HG03025 (cell line): ENCODE data around the gene LARP1B.
"Not testable (repeated sequence)": the region's sequence is repeated elsewhere in the genome, so short reads cannot be mapped to it uniquely, and the experiment has no call there.

Source experiments
- ATAC-seq: cut with Tn5 transposase; IDR thresholded peaks from one replicate; pipeline ENCODE4 v1.9.1; 2021; ENCODE audit warnings: mild to moderate bottlenecking, moderate library complexity; ENCODE audit not compliant: unreplicated experiment, low FRiP score

Gene LARP1B

DNA sequence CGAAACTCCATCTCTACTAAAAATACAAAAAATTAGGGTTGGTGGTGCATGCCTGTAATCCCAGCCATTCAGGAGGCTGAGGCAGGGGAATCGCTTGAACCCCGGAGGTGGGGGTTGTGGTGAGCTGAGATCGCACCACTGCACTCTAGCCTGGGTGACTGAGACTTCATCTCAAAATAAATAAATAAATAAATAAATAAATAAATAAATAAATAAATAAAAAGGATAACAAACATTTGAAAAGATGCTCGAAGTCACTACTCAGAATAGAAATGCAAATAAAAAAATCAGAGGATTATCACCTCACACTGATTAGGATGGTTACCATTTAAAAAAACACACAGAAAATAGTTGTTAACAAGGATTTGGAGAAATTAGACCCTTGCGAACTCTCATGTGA lies 73.8 kb downstream of the LARP1B start:
- no peak for ATAC-seq

DNA sequence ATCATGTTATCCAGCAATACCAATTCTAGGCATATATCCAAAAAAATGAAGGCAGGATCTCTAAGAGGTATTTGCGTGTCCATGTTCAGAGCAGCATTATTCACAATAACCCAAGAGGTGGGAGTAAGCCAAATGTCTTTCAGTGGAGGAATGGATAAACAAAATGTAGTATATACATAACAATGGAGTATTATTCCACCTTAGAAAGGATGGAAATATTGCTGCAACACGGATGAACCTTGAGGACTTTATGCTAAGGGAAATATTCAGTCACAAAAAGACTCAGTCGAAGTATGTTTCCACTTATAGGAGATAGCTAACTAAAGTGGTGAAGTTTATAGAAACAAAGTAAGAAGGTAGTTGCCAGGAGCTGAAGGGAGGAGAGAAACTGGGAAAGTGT lies 74.3 kb downstream of the LARP1B start:
- no peak for ATAC-seq

DNA sequence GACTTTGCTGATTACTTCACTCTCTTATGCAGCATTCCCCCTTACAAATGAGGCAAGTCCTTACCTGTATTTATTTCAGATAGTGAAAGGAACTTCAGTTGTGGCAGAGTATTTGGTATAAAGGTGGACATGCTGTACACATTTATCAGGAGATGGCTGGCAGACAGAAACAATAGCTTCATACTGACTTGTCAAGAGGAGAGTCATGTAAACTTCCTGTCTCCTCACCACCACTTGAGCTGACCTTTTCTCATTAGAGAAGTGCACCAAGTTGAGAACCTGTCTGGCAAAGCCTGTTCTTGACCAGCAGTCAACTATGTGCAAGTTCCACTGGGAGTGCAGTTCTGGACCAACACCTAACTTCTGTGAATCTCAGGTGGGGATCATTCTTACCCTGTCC lies 80.8 kb downstream of the LARP1B start:
- no peak for ATAC-seq

DNA sequence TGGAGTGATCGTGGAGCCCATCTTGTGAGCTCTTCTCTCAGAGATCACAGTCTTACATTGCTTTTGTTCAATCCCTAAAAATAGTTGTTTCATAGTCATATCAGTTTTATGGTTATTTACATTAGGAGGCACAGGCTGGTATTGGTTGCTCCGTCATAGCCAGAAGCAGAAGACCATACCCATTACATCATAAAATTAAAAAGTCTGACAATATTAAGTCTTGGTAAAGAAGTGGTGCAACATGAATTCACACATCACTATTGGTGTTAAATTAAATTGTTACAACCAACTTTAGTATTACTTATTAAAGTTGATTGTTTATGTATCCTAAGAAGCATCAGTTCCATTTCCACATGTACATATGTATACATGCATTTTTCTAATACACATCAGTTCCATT lies 84.6 kb downstream of the LARP1B start:
- no peak for ATAC-seq

DNA sequence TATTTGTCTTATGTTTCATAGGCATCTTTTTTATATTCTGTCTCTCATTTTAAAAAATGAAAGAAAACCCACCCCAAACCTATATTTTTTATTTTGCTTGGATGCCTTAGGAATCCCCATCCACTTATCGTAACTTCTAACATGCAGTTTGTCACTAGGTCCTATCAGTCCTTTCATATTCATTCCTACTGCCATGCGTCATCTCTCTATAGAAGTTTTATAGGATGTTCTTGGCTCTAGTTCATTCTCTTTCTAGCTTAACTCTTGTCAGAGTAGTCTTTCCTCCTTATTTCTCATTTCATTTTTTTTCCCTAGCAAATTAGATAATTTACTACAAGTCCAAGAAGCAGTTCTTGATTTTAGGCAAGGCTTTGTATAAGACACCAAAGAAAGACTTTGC lies 92.7 kb downstream of the LARP1B start:
- no peak for ATAC-seq

DNA sequence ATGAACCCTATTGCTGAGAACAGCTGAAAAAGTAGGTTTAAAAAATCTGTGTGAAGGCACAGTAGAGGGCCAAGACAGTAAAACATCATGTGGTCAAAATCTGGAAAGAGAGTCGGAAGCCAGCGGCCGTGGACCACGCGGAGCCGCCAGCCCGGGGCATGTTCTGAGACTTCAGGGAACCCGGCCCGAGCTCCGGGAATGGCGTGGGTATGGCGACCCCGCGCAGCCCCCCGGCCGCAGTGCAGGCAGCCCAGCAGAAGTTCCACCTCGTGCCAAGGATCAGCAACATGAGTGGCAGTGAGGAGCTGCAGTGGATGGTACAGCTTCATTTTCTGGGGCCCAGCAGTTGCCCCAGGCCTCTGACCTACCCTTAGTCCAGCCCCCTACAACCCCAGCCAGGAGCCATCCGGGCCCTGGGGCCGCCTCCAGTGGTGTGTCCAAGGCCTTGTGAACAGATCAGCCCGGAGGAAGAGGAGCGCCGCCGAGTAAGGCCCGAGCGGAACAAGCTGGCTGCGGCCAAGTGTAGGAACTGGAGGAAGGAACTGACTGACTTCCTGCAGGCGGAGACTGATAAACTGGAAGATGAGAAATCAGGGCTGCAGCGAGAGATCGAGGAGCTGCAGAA lies 94.2 kb downstream of the LARP1B start:
- no peak for ATAC-seq

DNA sequence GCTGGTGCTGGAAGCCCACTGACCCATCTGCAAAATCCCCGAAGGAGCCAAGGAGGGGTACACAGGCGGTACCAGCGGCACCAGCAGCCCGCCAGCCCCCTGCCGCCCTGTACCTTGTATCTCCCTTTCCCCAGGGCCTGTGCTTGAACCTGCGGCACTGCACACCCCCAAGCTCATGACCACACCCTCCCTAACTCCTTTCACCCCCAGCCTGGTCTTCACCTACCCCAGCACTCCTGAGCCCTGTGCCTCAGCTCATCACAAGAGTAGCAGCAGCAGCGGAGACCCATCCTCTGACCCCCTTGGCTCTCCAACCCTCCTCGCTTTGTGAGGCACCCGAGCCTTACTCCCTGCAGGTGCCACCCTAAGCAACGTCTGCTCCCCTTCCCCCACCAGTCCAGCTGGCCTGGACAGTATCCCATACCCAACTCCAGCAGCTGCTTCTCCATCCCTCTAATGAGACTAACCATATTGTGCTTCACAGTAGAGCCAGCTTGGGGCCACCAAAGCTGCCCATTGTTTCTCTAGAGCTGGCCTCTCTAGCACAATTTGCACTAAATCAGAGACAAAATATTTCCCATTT lies 94.9 kb downstream of the LARP1B start:
- ATAC-seq, result no peak

DNA sequence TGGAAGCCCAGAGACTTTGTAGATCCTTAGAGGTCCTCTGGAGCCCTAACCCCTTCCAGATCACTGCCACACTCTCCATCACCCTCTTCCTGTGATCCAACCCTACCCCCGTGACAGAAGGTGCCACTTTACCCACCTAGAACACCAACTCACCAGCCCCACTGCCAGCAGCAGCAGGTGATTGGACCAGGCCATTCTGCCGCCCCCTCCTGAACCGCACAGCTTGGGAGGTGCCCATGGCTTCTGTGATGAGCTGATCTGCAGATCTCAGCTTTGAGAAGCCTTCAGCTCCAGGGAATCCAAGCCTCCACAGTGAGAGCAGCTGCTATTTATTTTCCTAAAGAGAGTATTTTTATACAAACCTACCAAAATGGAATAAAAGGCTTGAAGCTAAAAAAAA lies 95.4 kb downstream of the LARP1B start:
- ATAC-seq, result not testable (repeated sequence)

DNA sequence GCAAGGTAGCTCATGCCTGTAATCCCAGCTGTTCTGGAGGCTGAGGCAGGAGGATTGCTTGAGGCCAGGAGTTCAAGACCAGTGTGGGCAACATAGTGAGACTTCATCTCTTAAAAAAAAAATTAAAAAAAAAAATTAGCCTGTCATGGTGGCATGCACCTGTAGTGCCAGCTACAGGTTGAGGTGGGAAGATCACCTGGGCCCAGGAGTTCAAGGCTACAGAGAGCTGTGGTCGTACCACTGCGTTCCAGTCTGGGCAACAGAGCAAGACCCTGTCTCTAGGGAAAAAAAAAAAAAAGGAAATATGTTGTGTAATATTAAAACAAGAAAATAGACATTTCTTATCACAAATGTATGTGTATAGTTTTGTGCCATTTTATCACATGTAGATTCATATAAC lies 97.8 kb downstream of the LARP1B start:
- ATAC-seq, result no peak

DNA sequence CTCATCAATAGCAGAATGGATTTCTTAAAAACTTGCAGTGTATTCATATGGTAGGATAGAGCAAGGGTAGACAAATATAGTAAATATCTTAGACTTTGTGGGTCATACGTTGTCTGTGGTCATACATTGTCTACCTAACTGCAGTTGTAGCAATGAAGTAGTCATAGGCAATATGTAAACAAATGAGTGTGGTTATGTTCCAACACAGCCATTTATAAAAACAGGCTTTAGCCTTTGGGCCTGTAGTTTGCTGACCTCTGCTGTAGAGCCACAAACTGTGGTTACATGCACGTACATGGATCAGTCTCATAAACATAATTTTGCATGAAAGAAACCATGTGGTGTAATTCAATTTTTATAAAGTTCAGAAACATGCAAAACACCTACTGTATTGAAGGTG lies 98.9 kb downstream of the LARP1B start:
- no peak for ATAC-seq

DNA sequence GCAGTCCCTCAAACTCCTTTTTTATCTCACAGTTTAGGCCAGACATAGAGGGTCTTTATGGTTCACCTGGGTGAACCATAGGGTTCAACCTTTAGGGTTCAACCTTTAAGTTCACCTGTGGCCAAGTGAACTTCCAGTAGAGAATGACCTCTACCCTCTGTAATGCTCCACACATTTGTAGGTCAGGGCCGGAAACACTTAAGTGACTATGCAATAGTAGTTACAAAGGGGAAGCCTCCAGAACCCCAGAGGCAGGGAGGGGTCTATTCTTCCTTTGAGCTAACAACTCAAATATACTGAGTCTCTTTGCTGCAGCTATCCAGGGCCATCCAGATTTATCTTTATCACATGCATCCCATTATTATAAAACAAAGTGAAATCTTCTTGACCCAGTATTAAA lies 100.0 kb downstream of the LARP1B start:
- ATAC-seq, result no peak

DNA sequence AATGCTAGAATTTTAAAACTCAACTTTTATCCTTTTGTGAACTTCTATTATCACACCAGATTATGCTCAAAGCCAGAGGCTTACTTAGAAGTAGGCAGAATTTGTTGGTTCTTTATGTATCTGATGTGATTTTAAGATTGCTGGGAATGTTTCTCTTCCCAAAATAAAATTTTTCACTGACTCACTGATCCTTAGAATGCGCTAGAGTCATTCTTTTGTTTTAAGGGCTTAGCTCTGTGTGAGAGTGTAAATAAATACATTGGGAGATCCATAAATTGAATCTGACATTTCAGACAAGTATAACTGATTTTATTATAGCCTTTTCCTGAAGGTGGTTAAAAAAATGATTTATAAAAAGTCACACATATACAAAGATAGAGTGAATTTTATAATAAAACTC lies 101.3 kb downstream of the LARP1B start:
- no peak for ATAC-seq

DNA sequence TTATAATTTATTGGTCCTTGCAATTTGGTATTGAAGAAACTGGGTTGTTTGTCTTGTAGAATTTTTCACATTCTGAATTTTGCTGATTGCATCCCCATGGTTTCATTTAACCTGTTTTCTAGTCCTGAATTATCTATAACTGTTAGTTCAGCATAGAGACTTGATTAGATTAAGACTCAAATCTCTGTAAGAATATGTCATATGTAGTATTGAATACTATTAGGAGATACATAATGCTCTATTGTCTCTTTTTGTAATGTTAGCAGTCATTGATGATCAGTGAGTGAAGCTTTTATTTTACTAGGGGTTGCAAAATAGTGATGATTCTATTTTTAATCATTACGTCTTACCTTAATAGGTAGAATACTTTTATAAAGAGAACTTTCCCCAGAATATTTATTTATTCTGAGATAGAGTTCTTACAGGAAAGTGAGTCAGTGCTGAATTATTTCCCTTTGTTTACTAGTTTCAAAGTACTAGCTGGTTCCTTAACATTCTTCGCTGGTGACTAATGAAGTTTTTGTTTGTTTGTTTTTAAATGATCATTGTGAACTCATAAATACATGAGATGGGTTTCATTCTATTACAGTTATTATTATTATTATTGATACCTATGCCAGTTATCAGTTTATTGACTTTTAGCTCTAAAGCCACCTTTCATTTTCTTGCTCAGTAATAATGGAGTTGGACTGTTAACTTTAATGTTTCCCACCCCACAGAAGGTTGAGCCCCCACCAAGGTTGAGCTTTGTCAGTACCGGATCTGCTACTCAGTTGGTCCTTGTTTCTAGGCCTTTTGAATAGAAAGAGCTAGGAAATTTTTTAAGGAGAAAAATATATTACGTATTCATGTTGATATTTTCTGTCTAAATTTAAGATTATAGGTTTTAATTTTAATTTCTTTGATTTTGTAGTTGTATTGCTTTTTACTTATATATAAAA lies 102.3 kb downstream of the LARP1B start:
- no peak for ATAC-seq

DNA sequence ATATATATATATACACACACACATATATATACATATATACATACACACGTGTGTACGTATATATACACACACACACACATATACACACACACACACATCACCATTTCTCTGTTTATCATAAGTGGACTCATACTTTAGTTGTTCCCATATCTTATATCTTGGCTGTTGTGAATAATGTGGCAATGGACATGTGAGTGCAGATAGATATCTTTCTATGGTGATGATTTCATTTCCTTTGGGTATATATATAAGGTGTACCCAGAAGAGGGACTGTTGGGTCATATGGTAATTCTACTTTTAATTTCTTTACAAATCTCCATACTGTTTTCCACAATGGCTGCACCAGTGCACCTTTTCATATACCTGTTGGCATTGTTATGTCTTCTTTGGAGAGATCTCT lies 105.9 kb downstream of the LARP1B start:
- no peak for ATAC-seq

DNA sequence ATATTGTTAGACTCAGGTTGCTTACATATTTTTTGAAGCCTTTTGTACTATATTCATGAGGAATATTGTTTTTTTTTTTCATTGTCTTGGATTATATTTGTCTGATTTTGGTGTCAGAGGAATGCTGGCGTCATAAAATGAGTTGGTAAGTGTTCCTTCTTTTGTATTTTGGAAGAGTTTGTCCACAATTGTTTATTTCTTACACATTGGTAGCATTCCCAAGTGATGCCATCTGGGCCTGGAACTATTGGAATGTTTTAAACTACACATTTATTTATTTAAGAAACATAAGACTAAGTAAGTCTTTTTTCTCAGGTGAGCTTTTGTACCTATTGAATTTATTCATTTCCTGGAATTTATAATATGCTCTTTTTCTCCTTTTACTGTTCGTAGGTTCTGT lies 107.6 kb downstream of the LARP1B start:
- no peak for ATAC-seq

DNA sequence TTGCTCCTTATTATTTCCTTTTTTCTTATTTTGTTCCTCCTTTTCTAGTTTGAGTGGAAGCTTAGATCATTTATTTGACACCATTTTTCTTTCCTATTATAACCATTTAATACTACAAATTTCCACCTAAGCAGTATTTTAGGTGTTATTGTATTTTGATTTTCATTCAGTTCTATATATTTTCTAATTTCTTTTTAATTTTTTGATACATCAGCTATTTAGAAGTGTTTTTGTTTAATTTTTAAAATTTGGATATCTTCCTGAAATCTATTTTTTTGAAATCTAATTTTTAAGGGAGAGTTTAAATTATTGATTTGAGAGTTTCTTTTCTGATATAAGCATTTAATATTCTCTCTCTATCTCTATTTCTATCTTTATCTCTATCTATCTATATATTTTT lies 108.1 kb downstream of the LARP1B start:
- ATAC-seq, result no peak

DNA sequence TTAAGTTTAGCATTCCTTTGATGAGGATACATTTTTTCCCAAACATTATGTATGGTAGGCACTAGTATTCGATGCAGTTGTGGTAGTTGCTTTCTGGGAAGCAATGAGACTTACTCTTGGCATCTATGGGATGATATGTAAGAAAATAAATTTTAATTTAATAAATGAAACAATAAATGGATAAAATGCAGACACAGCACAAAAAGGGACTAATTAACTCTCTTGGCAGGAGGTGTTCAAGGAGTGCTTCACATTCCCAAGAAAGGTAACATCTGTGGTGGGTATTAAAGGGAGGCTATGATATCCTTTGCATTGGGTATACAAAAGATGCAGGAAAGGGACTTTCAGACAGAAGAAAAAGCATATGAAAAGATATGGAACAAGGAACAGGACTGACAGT lies 115.5 kb downstream of the LARP1B start:
- no peak for ATAC-seq

DNA sequence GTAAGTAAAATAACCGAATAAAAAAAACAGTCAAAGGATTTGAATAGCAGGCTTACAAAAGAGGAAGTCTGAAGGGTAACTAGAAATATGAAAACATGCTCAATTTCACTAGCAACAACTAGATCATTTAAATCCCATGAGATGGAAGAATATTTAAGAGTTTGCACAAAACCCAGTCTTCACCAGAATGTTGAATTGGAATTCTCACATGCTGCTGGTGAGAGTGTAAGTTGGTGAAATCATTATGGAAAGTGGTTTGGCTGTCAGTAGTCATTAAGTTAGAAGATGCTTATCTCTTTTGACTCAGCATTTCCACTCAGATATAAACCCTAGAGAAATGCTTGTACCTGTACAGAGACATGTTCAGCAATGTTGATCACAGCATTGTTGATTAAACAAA lies 116.4 kb downstream of the LARP1B start:
- no peak for ATAC-seq

DNA sequence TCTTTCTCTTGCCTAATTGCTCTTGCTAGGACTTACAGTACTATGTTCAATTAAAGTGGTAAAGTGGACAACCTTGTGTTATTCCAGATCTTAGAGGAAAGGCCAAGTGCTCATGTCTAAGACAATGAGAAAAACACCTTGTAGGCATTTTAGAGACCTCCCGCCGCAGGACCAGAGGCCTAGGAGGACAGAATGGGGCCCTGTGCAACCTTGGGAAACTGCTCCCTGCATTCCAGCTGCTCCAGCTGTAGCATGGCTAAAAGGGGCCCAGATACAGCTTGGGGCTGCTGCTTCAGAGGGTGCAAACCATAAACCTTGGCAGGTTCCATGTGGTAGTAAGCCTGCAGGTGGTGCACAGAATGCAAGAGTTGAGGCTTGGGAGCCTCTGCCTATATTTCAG lies 125.5 kb downstream of the LARP1B start:
- ATAC-seq, result no peak

DNA sequence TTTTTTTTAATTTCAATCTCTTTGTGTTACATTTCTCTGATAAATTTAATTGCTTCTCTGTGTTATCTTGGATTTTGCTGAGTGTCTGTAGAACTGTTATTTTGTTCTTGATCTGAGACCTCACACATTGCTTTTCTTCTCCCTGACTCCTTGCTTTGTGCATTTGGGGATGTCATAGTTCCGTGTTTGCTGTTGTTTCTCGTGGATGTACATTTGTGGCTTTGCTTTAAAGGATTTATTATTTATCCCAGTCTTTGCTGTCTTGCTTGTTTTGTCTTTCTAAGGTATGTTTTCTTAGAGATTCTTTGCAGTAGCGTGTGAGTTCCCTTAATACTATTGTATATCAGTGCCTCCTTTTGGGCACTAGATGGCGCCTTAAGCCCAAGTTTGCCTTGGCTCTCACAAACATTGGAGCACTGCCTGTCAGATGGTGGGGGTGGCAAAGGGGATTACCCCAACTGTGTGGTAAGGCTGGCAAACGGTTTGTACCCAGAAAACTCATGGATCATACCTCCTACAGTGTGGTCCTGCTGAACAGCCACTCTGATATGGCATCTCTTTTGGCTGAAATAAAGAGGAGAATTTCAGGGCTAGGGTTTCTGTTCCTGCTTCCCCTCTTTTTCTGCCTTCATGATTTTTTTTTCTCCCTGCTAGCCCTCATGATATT lies 130.1 kb downstream of the LARP1B start:
- ATAC-seq, result peak; percentile 95
